Measurements from ENCODE around the gene EEF2.
"Not testable (repeated sequence)": the region's sequence is repeated elsewhere in the genome, so short reads cannot be mapped to it uniquely, and the experiment has no call there.

Gene EEF2

DNA sequence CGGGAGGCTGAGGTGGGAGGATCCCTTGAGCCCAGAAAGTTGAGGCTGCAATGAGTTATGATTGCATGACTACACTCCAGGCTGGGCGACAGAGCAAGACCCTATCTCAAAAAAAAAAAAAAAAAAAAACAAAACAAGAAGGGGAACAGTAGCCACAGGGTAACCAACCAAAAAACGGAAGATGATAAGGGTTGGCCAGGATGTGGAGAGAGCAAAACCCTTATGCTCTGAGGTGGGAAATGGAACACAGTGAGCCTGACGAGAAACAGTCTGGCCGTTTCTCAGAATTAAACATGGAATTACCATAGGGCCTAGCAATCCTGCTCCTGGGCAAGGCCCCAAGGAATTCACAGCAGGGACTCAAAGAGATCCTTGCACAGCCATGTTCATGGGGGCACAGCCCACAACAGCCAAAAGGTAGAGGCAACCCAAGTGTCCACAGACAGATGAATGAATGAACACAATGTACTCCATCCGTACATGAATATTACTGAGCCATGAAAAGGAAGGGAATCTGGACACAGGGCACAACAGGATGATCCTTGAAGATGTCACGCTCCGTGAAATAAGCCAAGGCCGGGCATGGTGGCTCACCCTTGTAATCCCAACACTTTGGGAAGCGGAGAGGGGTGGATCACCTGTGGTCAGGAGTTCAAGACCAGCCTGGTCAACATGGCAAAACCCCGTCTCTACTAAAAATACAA lies 41.1 kb downstream of the EEF2 start:
- DNase-seq (ENCODE audit: low spot score), result no peak

DNA sequence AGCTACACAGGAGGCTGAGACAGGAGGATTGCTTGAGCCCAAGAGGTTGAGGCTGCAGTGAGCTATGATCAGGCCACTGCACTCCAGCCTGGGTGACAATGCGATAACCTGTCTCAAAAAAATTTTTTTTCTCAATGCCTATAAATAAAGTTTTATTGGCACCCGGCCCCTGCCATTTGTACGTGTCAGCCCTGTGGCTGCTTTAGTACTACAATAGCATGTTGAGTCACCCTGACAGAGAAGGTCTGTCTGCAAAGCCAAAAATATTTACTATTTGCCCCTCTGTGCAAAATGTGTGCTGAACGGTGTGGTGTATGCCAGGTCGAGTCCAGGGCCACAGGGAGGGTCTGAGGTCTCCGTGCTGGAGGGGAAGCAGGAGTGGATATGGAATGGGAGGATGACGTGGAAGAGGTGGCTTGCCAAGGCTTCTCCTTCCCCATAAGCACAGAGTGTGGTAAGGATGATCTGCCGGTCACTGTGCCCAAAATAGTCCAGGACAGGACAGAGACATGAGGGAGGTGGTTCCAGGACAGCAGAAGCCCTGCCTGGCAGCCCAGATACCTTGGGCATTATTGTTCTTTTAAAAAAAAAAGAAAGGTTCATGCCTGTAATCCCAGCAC lies 42.4 kb downstream of the EEF2 start:
- no peak for DNase-seq (ENCODE audit: low spot score)

DNA sequence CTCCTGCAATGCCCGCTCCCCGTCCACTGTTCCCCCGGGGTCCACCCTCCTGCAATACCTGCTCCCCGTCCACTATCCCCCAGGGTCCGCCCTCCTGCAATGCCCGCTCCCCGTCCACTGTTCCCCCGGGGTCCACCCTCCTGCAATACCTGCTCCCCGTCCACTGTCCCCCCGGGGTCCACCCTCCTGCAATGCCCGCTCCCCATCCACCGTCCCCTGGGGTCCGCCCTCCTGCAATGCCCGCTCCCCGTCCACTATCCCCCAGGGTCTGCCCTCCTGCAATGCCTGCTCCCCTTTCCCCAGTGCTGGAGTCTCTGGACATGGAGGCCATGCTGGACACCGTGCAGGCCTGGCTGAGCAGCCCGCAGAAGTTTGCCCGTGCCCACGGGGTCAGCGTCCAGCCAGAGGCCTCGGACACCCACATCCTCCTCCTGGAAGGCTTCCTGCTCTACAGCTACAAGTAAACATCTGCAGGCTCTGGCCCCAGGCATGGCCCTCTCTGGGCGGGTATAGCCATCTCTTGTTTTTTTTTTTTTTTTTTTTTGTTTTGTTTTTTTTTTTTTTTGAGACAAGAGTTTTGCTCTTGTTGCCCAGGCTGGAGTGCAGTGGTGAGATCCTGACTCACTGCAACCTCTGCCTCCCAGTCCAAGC lies 46.8 kb downstream of the EEF2 start:
- DNase-seq (ENCODE audit: low spot score), result not testable (repeated sequence)

DNA sequence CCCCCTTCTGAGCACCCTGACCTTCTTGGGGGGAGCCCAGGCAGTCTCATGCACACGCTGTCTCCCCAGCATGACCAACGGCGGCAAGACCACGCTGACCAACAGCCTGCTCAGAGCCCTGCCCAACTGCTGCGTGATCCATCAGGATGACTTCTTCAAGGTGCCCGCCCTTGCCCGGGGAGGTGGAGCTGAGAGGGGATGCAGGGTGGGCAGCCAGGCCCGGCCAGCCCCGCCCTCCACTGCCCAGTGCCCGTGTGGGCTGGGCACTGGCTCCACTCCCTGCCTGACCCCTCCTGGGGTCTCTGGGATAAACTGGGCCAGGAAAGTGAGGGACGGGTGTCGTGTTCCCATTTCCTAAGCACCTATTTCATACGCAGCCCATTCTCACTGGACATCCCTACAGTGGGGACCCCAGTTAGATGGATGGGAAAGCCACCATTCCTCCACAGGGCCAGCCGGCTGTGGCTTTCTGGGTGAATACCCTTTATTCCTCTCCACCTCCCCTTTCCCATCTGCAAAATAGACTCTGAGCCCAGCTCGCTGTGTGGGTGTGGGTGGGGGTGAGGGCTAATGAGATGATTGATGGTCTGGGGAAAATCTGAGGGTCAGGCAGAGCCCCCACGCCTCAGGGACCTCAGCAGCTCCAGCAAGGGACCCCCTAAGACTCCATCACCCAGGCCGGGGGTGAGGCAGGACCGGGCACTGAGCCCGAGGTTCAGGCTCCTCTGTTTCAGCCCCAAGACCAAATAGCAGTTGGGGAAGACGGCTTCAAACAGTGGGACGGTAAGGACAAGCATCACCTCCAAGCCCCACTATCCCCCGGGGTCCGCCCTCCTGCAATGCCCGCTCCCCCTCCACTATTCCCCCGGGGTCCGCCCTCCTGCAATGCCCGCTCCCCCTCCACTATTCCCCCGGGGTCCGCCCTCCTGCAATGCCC lies 48.5 kb downstream of the EEF2 start:
- no peak for DNase-seq (ENCODE audit: low spot score)

DNA sequence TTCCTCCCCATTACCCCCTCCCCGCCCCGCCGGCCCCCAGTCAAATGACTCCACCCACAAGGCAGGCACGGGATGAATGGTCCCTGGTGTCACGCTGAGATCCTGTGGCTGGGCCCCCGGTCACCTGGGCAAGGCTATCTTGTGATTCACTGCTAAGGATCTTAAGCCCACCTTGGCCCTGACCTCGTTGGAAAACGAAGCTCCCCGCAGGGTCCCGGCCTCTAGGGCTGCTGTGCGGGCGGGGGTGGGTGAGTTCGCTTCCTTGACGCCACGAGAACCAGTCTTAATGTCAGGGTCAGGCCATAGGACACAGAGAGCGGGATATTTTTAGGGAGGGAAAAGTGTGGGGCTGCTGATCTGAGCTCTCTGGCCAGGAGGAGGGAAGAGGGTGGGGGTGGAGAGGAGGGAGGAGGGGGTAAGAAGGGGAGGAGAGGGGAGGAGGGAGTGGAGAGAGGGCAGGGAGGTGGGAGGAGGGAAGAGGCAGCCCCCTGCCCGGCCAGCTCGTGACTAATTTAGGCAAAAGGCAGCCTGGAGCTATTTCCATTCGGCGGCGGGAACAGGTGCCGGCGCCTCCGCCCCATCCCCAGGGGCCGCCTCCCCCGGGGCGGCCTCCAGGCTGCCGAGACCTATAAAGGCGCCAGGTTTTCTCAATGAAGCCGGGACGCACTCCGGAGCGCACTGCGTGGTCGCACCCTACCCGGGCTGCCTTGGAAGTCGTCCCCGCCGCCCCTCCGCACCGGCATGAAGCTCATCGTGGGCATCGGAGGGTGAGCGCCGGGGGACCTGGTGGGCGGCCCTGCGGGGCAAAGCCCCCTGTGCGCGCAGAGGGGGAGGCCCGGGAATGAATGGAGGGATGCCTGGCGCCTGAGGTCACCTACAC lies 52.1 kb downstream of the EEF2 start, which contains the start of gene NMRK2:
Gene NMRK2, plus strand, starts transcription at position 139 of the 880 bp plus-strand sequence. Its CDS starts 603 bp downstream, at position 742.
- no peak for DNase-seq (ENCODE audit: low spot score)

DNA sequence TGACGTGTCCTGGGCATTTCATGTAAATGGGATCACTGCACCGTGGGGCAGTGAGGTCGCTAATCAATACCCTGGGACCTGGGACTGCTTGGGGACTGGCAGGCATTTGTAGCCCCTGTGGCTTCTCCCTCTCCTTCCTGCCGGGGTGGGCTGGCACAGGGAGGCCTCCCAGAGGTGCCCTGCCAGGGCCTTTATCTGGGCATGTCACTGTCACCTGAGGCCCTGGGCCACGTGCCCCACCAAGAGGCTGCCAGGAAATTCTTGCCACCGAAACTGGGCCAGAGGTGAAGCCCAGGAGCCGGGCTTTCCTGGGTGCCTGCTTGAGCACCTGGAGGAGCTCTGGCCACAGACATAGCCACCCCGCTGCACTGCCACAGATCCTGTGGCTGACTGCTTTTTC lies 54.2 kb downstream of the EEF2 start:
- no peak for DNase-seq (ENCODE audit: low spot score)

Data from pons (tissue), 1 donor.